GM21360 (cell line): ENCODE measurements around the gene LIN9.
"Not testable (repeated sequence)": the region's sequence is repeated elsewhere in the genome, so short reads cannot be mapped to it uniquely, and the experiment has no call there.

Experiments used
- ATAC-seq: cut with Tn5 transposase; IDR thresholded peaks from one replicate; pipeline ENCODE4 v1.9.1; 2021; ENCODE audit warnings: mild to moderate bottlenecking, moderate library complexity; ENCODE audit not compliant: unreplicated experiment

Gene LIN9

GRCh38 chr1:226308723-226309397 lies at the start of gene LIN9:
TSS of gene LIN9 (minus strand) at chr1:226309164. CDS start at chr1:226309139, 25 bp downstream.
- peak; percentile 68 for ATAC-seq

- ATAC-seq = no peak
These were observed 48.5 kb upstream of the LIN9 start for GRCh38 chr1:226357416-226357815.

GRCh38 chr1:226355669-226356551 lies 46.9 kb upstream of the LIN9 start:
- peak; percentile 44 for ATAC-seq

GRCh38 chr1:226355016-226355415 lies 46.1 kb upstream of the LIN9 start:
- ATAC-seq = no peak

GRCh38 chr1:226353698-226354525 lies 44.9 kb upstream of the LIN9 start:
- ATAC-seq = no peak

- ATAC-seq = no peak
These were observed 42.7 kb upstream of the LIN9 start for GRCh38 chr1:226351709-226352108.

GRCh38 chr1:226350519-226350865 lies 41.5 kb upstream of the LIN9 start:
- no peak for ATAC-seq

GRCh38 chr1:226349801-226350518 lies 41.0 kb upstream of the LIN9 start:
- ATAC-seq = peak; percentile 52

- ATAC-seq = no peak
These were observed 40.1 kb upstream of the LIN9 start for GRCh38 chr1:226349081-226349480.

- no peak for ATAC-seq
These were observed 35.7 kb upstream of the LIN9 start for GRCh38 chr1:226344441-226345259.

GRCh38 chr1:226342656-226343055 lies 33.7 kb upstream of the LIN9 start:
- ATAC-seq = no peak

- not testable (repeated sequence) for ATAC-seq
These were observed 31.1 kb upstream of the LIN9 start for GRCh38 chr1:226340111-226340510.

GRCh38 chr1:226337276-226337875 lies 28.4 kb upstream of the LIN9 start:
- ATAC-seq = no peak

- no peak for ATAC-seq
These were observed 26.7 kb upstream of the LIN9 start for GRCh38 chr1:226335661-226336060.

- ATAC-seq = no peak
These were observed 24.0 kb upstream of the LIN9 start for GRCh38 chr1:226332947-226333346.

- ATAC-seq = no peak
These were observed 20.3 kb upstream of the LIN9 start for GRCh38 chr1:226329237-226329636.

GRCh38 chr1:226327761-226328162 lies 18.8 kb upstream of the LIN9 start:
- no peak for ATAC-seq

- ATAC-seq = no peak
These were observed 16.2 kb upstream of the LIN9 start for GRCh38 chr1:226325178-226325577.

- ATAC-seq = no peak
These were observed 15.5 kb upstream of the LIN9 start for GRCh38 chr1:226324479-226324878.
